Activated naive CD4-positive, alpha-beta T cell treated with Interleukin-2 at 50 U/mL for 16 hours (primary cell): Measurements from ENCODE around the gene FAR2.

Source experiments
- DNase-seq: peaks from one replicate; pipeline ENCODE4 v3.0.0-alpha.2; 2020

Gene FAR2

DNA sequence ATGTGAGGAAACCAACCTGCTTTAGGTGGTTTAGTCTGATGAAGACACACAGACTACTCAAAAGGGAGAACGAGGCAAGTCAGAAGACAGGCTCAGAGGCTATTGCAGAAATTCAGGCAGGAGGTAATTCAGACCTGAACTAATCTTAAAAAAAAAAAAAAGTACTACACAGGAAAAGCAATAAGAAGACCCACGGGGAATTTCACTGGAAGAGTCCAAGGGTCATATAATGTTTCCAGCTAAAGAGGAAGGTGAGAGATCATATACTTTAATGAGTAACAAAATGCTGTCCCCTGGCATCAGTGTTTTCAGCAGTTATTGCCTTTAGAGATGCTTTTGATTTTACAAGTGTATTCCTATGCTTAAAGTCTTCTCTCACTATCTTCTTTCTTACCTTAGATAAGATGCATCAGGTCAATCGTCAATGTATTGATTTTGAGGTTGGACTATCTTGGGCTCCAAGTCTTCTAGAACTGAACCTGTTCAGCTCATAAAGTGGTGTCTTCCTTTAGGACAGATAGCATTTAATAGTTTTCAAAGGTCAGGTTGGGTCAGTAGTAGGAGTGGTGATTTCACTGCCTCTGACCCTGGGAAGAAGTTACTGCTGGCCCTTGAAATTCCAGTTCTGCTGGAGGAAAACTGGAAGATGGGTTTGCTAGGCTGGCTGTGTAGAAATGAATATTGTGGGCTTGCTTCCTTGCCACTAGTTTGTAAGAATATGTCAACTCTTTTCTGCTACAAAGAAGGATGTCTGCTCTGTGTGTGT, 60.0 kb downstream of the FAR2 start:
- no peak for DNase-seq

DNA sequence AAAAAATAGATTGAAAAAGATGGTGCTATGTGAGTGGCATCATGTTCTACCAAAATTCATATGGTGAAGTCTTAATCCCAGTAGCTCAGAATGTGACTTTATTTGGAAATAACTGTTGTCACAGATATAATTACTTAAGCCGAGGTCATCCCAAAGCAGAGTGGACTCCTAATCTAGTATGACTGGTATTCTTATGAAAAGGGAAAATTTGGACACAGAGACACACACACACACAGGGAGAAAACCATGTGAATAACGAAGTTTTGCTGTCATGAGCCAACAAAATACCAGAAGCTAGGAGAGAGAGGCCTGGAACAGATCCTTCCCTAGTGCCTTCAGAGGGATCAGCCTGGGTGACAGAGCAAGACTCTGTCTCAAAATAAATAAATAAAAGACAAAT, 62.6 kb downstream of the FAR2 start:
- DNase-seq: no peak

DNA sequence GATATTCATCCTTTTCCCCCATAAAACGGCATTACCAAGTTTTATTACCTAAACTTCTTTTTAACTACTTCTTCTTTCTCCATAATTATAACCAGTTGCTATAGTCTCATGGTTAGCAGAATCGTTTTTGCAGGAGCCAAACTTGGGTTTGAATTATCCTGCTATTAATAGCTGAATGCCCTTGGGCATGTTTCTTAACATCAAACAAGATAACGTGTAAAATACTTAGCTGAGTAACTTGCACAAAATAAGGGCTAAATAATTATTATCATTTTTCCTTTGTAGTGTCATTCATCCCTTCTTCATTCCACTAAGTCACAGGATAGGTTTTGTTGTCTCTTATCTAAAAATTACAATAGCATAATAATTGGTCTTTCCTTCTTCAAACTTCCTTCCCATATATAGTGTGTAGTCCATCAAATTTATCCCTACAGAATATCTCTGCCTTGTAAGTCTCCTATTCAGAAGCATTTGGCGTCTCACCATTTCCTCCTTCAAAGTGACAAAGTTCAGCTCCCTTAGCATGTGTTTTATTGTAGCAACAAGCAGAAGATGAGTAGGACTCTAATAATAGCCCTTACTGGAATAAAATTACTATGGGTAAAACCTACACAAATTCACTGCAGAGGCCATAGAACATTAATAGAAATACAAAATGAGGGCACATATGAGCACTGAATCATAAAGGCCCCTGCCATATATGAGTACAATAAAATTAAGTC, 63.8 kb downstream of the FAR2 start:
- DNase-seq: no peak

DNA sequence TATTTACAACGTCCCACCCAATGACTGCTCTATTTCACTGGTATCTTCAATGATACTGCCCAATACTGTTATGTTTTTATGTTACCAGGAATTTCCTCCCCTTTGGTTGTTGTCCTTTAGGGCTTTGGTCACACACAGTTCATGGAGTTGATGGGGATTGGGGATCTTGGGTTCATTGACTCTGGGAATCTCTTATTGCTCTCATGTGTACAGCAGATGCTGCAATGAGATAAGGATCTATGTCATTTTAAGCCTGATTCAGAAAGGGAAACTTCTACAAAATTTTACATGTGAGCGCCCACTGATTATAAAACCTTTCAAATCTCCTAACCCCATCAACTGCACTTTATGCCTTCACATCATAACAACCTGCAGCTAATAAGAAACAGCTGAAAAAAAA, 67.2 kb downstream of the FAR2 start:
- DNase-seq: no peak

DNA sequence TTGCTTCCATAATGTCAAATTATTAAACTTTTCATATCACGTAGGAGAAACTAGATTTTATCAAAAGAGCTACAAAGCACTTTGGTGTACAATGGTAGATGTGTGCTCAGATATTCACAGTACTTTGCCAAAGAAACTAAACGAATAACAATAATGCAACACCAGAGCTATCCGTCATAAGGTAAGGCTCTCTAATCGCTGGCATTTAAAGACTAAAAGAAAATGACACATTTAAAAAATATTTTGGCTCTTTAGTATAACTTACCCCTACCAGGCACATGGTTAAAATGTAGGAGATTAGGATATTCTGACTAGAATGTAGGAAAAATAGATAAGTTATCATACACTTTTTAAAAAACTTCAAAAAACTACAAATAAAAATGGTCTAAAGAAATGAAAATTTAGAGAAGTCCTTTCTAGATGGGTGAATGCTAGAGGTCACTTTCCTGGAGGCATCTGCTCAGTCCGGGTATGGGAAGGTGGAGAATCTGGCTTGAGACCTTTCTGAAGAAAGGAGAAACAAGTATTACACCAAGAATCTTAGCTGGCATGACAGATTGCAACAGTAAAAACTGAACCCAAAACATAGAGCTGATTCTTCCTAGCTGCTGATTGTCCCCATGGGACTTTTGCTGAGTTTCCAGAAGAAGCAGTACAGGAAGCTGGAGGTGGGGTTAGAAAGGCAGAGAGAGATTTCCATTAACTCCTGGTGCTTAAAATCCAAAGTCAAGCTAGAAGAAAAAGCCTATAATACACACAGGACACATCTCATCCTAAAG, 67.9 kb downstream of the FAR2 start:
- DNase-seq: no peak

DNA sequence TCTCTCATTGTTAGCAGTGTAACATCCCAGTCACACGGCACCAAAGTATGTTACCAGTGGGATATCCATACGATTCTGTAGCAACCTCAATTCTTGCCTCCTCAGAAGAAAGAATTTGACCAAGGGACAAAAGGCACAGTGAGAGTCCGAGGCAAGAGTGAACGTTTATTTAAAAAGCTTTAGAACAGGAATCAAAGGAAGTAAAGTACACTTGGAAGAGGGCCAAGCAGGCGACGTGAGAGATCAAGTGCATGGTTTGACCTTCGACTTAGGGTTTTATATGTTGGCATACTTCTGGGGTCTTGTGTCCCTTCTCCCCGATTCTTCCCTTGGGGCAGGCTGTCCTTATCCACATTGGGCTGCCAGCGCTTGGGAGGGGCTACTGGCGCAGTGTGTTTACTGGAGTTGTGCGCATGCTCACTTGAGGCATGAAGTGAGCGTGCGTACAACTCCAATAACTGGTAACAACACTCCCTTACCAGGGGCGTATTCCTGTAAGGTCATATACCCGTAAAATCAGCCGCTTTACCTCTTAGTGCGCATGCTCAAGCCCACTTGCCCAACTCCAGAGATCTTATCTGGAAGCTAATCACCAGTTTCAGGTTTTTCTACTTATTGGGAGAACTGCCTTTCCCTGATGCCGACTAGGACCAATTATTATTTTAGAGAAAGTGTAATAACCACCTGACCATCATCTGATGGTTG, 71.7 kb downstream of the FAR2 start:
- no peak for DNase-seq

DNA sequence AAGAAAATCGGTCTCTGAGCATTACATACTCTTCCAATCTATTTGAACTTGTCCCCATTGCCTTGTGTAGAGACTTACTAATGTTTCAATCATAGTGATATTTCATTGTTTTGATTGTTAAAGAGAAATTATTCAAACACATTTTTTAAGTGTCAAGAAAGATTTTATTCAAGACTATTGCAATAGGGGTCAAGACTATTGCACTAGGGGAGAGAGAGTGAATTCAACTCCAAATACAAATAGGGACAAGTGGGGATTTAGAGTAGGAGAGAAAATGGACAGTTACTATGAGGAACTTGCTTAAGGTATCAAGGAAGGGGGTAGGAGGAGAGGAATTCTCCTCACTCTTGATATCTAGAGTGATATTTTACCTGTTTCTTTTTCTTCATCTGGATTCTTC, 73.1 kb downstream of the FAR2 start:
- no peak for DNase-seq

DNA sequence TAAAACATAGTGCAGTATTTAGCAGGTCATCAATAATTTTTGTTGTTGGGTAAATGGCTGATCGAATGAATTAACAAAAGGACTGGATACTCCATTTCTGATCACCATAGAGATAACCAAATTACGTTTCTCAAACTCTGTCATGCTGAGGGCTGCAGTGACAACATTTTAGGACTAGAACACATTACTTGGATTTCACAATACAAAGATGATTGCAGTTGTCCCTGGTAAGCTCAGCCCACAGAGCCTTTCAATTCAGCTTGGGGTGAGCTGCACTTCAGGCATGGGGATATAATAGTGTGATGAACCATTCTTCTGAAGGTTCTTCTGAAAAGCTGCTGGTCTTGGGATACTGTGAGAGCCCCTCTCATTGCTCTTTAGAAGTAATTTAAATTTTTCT, 74.3 kb downstream of the FAR2 start:
- no peak for DNase-seq

DNA sequence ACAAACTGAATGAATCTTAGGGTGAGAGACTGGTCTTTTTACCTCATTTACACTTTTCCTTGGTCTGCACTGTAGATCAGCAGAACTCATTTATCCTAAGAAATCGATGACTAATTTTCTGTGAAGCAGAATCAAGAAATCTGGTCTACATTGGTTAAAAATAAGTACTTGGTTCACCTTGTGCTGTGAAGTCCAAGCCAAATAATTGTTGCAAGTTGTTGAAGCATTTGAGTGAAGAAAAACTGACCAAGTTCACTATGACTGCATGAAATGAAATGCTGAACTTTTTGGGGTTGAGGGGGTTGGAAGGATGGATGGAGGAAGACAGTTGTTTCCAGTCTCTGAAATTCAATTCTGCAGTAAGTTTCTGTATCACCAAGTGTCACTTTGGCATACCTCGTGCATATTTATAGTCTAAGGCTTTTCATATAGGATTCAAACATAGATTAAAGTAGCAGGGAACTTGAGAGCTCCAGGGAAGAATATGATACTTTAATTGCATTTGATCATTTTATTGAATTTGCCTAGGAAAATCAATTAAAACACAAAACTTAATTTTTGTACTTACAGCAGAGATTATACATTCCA, 75.0 kb downstream of the FAR2 start:
- no peak for DNase-seq

DNA sequence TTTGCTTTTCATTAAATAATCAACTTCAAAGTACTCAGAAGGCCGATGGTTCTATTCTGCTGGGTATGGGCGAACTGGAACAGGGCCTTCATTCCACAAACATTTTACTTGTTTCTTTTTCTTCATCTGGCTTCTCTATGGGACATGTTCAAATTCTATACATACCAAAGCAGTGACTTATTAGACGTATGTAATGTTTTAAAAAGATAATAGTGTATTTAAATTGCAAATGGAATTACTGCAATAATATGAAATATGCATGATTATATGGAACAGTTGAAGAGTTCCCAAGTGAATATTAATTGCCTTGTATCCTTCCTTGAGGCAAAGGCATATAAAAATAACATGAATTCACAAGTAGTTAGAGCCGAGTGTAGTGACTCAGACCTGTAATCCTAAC, 75.5 kb downstream of the FAR2 start:
- DNase-seq: no peak

DNA sequence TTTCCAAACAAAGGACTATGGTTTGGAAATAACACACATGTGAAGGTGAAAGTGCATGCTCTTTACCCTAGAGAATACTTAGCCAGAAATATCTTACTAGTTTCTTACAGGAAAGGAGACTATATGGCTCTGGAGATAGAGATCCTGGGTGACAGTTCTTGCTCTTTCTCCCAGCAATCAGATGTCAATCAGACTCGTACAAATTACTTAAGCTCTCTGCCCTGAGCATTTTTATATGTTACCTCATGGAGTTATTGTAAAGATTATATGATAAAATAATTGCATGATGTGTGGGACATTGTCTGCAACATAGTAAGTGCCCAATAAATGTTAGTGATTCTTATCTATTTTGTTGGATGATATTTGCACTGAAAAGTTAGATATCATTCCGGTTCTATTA, 76.8 kb downstream of the FAR2 start:
- DNase-seq: no peak

DNA sequence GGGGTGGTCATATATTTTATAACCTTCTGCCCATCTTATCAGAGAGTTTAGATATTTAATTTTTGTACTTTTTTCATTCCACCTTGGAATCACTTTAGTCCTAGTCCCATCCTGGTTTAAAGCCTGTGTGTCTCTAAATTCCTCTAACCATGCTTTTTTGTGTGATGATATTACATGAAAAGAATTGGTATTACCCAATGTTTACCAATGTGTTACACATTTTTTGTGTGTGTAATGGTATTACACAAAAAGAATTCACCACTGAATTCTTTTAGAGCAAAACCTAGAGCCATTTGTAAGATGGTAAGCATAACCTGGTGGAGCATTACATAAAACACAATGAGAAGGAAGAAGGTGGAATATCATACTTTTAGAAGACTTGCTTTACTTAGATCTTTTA, 77.5 kb downstream of the FAR2 start:
- no peak for DNase-seq

DNA sequence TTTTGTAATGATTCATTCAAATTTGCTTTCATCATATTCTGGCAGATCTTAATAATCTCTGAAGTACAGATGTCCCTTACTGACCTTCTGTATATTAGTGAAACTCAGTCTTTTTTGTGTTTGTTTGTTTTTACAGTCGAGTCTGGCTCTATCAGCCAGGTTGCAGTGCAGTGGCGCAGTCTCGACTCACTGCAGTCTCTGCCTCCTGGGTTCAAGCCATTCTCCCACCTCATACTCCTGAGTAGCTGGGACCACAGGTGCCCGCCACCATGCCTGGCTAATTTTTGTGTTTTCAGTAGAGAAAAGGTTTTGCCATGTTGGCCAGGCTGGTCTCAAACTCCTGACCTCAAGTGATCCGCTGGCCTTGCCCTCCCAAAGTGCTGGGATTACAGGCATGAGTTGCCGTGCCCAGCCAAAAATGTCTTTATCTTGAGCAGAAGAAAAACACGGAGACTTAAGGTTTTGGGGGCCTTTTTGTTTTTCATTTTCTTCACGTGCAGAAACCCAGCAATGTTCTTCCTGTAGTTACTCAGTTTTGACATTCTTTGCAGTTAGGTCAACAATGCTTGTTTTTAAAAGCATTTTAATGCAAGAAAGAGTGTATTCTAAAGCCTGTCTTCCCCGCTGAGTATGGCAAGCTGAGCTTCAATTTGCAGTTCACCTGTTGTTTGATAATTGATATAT, 79.5 kb downstream of the FAR2 start:
- DNase-seq: no peak

DNA sequence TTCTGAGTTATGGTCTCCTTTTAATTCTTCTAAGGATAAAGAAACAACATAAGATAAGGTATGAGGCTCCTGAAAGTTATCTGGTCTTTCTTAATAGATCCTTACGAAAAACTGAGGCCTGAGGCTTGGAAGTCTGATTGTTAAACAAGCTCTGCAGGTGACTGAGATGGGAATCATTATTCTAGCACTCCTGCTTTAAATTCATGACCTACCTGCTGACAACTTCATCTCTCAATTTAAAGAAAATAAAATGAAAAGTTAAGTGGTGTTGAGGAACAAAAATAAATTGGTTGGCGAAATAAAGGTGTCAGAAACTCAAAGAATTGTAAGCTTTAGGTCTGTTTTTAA, 80.1 kb downstream of the FAR2 start:
- DNase-seq: no peak

DNA sequence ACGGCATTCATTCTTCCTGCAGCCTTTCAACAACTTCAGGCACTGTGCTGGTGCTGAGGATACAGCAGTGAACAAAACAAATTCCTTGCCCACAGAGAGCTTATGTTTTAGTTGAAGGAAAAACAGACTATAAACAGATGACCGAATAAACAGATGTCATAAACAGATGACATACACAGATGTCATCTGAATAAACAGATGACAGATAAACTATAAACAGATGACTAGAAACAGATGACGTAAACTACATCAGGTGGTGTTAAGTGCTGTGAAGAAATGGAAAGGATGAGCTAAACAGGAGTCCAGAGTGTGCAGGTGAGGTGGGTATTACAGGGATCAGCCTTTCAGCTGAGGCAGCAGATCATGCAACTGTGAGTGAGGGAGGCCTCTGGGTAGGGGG, 80.9 kb downstream of the FAR2 start:
- no peak for DNase-seq

DNA sequence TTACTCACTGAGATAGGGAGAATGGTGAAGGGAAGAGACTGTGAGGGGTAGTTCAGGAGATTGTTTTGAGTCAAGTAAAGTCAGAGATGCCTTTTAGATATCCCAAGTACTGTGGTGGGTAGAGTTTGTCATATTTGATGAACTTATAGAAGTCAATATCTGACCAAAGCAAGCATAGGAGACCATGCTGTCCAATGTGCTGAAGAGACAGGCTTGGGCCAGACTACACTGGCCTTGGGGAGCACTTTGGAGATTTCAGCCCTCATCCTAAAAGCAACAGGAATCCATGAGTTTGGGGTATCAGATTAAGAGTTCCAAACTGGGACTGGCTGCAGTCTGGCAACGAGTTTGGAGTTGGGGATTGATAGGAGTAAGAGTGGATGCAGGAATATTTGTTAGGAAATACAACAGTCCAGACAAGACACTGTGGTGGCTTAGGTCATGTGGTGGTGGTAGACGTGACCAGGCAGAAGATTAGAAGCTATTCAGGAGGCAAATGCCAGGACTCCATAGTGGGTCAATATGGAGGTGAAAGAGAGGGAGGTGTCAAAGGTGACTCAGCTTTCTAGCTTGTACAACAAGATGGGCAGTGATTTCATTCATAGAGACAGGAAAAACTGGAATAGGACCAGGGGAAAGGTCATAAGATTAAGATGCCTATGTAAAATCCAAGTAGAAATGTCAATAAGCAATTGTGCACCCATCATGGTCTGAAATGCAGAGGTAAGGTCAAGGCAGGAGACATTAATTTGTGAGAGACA, 81.9 kb downstream of the FAR2 start:
- DNase-seq: no peak

DNA sequence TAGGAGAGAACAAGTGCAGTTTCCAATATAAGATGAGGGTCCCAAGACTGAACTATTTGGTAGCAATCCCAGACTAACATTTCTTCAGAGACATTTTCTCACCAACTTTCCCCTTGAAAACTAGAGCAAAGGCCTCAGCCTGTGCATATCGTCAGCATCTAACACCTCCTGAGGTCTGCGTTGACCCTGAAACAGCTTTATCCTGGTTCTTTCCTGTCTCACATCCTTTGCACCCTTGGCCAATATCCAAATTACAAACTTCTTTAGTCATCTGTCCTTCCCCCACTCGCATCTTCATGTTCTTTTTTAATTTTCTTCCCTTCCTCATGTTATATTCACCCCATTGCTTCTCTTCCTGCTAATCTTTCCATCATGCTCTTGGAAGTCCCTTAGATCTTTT, 83.0 kb downstream of the FAR2 start:
- DNase-seq: no peak

DNA sequence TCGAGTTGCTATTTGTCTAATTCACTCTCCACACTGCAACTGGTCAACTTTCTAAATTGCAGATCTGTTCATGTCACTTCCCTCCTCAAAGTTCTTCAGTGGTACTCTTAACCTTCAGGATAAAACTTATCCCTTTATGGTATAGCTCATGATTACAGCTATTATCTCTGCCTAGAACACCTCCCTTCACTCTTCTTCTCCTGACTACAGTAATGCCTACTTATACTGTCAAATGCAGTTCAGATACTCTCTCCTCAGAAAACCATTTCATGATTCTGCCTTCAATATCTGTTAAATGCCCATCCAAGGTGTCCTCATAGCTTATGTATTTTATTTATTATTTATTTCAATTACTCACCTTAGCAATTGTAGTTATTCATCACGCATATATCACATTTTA, 85.5 kb downstream of the FAR2 start:
- no peak for DNase-seq

DNA sequence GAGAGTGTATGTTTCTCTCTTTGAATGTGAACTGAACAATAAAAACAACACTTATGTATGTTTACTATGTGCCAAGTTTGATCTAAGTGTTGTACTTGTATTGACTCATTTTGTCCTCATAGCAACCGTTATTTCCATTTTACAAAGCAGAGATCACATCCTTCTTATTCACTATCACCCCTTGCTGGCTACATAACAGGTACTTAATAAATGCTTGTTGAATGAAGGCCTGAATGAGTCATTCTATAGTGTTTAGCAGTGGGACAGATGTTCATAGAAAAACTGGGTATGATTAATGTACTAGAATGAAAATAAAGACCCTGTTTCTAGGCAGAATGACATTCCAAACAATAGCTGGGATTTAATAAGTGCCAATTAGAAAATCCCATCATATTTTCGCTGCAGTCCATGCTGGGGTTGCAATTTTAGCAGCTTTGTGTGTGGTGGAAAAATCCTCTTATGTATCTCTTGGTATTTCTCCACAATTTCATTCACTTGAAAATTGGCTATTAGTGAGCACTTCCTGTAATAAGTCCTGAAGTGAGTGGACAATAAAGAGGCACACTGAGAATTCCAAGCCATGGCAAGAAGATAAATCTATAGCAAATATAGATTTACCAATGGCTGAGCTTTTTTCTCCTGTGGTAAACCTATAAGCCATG, 86.0 kb downstream of the FAR2 start:
- DNase-seq: no peak

DNA sequence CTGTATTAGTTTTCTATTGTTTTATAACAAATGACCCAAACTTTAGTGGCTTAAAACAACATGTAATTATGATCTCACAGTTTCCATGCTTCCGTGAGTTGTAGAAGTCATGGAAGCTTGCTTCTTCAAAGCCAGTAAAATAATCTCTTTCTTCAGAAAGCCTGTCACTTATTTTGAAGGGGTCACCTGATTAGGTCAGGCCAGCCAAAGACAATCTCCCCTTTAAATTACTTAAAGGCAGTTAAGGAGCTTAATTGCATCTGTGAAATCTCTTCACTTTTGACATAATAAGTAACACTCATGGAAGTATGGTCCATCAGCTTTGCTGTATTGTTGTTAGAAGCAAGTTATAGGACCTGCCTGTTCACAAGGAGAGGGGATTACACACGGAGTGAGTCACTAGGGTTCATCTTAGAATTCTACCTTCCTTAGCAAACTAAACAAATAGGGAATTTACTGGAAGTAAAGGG, 89.8 kb downstream of the FAR2 start:
- no peak for DNase-seq

DNA sequence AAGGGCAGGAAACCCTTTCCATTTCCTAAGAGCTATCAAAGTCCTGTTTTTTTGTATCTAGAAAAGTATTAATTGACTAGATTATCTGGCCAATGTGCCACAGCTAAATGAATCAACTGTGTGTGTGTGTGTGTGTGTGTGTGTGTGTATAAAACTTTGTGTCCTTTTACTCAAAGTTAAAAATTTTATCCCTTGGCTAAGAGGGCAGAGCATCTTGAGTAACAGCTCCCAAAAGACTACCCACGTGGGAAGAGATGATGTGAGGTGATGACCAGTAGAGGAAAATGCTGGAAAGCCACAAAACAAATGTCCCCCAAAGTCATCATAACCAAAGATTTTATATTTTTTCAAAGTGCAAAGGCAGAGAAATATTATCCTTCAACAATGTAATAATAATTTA, 90.3 kb downstream of the FAR2 start:
- DNase-seq: no peak
